ENCODE measurements around the gene RAB17. TPM values are rescaled to one million over a fixed set of nuclear protein-coding genes. Genes with fewer than 3 reads are reported as not detected.

The RAB17 gene
- total and polyA plus RNA-seq, 2 experiments from 2014 or later, result 58.3 to 99.1 TPM

DNA sequence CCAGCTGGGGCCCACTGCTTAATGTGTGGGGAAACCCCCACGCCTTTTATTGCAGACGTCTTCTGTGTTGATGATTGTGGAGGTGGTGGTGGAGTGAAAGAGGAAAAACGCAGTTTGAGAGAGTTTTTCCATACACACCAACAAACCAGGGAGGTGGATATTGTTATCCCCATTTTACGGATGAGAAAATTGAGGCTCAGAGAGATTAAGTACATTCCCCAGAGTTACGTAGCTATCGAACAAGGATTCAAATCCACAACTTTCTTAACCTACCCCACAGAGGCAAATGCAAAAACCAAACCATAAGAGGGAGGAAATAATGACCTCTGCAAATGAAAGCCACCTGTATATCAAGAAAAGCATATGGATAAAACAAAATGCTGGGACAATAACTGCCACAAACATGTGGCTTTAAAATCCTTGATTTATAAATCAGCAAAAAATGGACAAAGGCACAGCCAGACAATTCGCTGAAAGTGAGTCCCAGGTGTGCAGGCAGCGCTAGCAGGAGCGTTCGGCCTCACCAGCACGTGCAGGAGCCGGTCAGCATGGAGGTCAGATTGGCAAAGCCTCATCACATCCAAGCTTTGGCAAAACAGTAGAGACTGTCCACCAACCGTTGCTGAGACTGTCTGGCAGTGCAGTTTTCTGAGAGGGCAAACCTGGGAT is 12.6 kb upstream of the RAB17 start:
- TF ChIP-seq EZH2phosphoT487 (IDR thresholded peaks at IDR 0.05; ENCODE audit: low read depth, severe bottlenecking, unreplicated experiment) (no peak), EZH2 (IDR thresholded peaks at IDR 0.05; ENCODE audit: borderline replicate concordance) (no peak)
- TF ChIP-seq, protein P1, sequence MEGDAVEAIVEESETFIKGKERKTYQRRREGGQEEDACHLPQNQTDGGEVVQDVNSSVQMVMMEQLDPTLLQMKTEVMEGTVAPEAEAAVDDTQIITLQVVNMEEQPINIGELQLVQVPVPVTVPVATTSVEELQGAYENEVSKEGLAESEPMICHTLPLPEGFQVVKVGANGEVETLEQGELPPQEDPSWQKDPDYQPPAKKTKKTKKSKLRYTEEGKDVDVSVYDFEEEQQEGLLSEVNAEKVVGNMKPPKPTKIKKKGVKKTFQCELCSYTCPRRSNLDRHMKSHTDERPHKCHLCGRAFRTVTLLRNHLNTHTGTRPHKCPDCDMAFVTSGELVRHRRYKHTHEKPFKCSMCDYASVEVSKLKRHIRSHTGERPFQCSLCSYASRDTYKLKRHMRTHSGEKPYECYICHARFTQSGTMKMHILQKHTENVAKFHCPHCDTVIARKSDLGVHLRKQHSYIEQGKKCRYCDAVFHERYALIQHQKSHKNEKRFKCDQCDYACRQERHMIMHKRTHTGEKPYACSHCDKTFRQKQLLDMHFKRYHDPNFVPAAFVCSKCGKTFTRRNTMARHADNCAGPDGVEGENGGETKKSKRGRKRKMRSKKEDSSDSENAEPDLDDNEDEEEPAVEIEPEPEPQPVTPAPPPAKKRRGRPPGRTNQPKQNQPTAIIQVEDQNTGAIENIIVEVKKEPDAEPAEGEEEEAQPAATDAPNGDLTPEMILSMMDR (IDR thresholded peaks at IDR 0.05; ENCODE audit: poor library complexity), result no peak
- no peaks in the 10 kb centered on the region for H3K36me3 ChIP-seq (replicated peaks; ENCODE audit: insufficient read depth, low read depth)
- H3K4me3 ChIP-seq, result no peak overlapping the region
- H3K27me3 ChIP-seq, result no peaks in the 10 kb centered on the region
- DNase-seq (ENCODE audit: low spot score), result no peak
- H3K79me2 ChIP-seq, result no peaks in the 10 kb centered on the region
- peak overlapping the region; percentile 13 for H3K27ac ChIP-seq
- WGBS (ENCODE audit: low lambda C conversion rate, missing lambda C conversion rate), result 87% methylated on average over 13 of the region's 13 CpGs
- peak overlapping the region; percentile 57 for H2AFZ ChIP-seq
- H3K4me2 ChIP-seq, result peak overlapping the region; percentile 60
- no peaks in the 10 kb centered on the region for H3K9me3 ChIP-seq (ENCODE audit: low read depth)
- H3K4me1 ChIP-seq (ENCODE audit: insufficient read depth), result peaks cover 33% of the 10 kb centered on the region
- H4K20me1 ChIP-seq (ENCODE audit: insufficient read depth, poor library complexity, severe bottlenecking), result no peaks in the 10 kb centered on the region
- H3K9me2 ChIP-seq (replicated peaks; ENCODE audit: insufficient read depth), result no peaks in the 10 kb centered on the region

DNA sequence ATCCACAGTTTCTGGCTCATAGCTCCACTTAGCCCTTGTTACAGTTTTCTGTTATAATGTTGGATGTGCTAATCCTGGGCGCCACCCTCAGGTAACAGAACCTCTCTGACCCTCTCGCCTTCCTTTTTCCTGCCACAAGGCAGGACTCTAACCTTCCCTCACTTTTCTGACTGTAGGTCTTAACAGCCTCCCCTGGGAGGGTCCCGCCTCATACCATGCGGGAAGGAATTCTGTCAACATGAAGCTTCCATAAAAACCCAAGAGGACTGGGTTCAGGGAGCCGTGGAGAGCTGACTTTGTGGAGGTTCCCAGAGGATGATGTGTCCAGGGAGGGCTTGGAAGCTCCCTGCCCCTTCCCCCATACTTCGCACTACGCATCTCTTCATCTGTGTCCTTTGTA is 11.9 kb upstream of the RAB17 start:
- no peaks in the 10 kb centered on the region for H3K9me3 ChIP-seq (ENCODE audit: low read depth)
- no peak overlapping the region for H3K4me2 ChIP-seq
- peaks cover 33% of the 10 kb centered on the region for H3K4me1 ChIP-seq (ENCODE audit: insufficient read depth)
- no peaks in the 10 kb centered on the region for H4K20me1 ChIP-seq (ENCODE audit: insufficient read depth, poor library complexity, severe bottlenecking)
- no peak overlapping the region for H2AFZ ChIP-seq
- H3K36me3 ChIP-seq (replicated peaks; ENCODE audit: insufficient read depth, low read depth), result no peaks in the 10 kb centered on the region
- H3K27me3 ChIP-seq, result no peaks in the 10 kb centered on the region
- no peak overlapping the region for H3K4me3 ChIP-seq
- no peaks in the 10 kb centered on the region for H3K79me2 ChIP-seq
- no peak for DNase-seq (ENCODE audit: low spot score)
- no peaks in the 10 kb centered on the region for H3K9me2 ChIP-seq (replicated peaks; ENCODE audit: insufficient read depth)
- no peak overlapping the region for H3K27ac ChIP-seq
- TF ChIP-seq, protein P1 (IDR thresholded peaks at IDR 0.05; ENCODE audit: poor library complexity), result no peak
- TF ChIP-seq EZH2 (IDR thresholded peaks at IDR 0.05; ENCODE audit: borderline replicate concordance), result no peak
- TF ChIP-seq EZH2phosphoT487 (IDR thresholded peaks at IDR 0.05; ENCODE audit: low read depth, severe bottlenecking, unreplicated experiment), result no peak
- 83% methylated on average over 7 of the region's 7 CpGs for WGBS (ENCODE audit: low lambda C conversion rate, missing lambda C conversion rate)

DNA sequence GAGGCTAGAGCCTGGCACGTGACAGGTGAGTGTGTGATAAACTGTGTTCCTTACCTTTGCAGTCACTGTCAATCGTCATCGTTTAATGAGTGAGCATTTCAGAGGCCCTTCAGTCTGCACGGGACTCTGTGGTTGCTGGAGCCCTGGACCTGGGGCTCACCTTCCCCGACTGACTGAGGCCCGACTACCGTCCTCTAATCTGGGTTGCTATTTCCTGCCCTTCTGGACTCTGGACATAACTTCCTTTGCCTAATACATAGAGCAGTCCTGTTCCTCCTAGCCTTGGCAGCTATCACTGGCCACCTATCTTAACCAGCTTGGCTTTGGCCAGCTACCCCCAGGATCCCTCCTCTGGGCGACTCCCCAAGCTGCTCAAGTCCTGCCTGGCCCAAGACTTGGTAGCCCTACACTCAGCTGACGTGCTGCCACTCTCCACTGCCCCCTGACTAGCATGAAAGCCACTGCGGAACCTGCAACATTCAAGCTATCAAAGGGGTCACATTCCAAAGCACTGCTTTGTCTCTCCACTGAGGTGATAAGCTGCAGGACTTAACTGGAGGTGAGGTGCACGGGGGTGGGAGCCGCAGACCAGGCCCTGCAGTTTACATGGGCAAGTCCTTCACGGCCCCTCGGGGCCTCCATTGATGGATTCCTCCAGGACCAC is 11.1 kb upstream of the RAB17 start:
- peak overlapping the region; percentile 84 for H3K27ac ChIP-seq
- no peaks in the 10 kb centered on the region for H3K79me2 ChIP-seq
- H4K20me1 ChIP-seq (ENCODE audit: insufficient read depth, poor library complexity, severe bottlenecking), result no peaks in the 10 kb centered on the region
- H3K27me3 ChIP-seq, result no peaks in the 10 kb centered on the region
- H3K9me2 ChIP-seq (replicated peaks; ENCODE audit: insufficient read depth), result no peaks in the 10 kb centered on the region
- H3K4me3 ChIP-seq, result no peak overlapping the region
- no peaks in the 10 kb centered on the region for H3K9me3 ChIP-seq (ENCODE audit: low read depth)
- no peaks in the 10 kb centered on the region for H3K36me3 ChIP-seq (replicated peaks; ENCODE audit: insufficient read depth, low read depth)
- 54% methylated on average over 14 of the region's 14 CpGs for WGBS (ENCODE audit: low lambda C conversion rate, missing lambda C conversion rate)
- DNase-seq (ENCODE audit: low spot score), result peak; percentile 56
- no peak for TF ChIP-seq EZH2phosphoT487 (IDR thresholded peaks at IDR 0.05; ENCODE audit: low read depth, severe bottlenecking, unreplicated experiment)
- TF ChIP-seq, protein P1 (IDR thresholded peaks at IDR 0.05; ENCODE audit: poor library complexity), result no peak
- H3K4me1 ChIP-seq (ENCODE audit: insufficient read depth), result peaks cover 33% of the 10 kb centered on the region
- no peak overlapping the region for H2AFZ ChIP-seq
- peak overlapping the region; percentile 27 for H3K4me2 ChIP-seq

All from hepatocyte (in vitro differentiated cells).